Measurements from ENCODE around the gene ERBIN. TPM values are rescaled to one million over a fixed set of nuclear protein-coding genes. Genes with fewer than 3 reads are reported as not detected.
"Not testable (repeated sequence)": the region's sequence is repeated elsewhere in the genome, so short reads cannot be mapped to it uniquely, and the experiment has no call there.

Gene ERBIN
- polyA plus RNA-seq, 1 donor from 2014 or later: 28.4 TPM

DNA sequence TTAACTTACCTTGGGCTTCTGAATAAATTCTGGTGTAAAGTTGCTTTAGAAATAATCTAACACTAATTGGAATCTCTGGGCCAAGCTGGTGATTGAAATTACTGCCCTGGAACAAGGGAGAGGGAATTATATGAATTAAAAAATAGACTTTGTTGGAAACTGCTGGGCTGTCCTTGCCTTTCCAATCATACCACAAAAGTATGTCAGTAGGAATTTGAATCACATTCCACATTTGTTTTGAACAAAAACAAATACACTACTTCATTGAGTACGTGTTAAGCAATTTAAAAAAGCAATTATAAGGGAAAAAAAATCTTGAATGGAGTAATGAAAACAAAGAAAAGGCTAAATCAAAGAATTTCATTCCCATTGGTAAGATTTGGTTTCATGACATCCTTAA is 115.3 kb downstream of the ERBIN start:
- H3K4me2 ChIP-seq (ENCODE audit: low read length): no peak overlapping the region
- no peaks in the 10 kb centered on the region for H3K79me2 ChIP-seq (replicated peaks; ENCODE audit: insufficient read depth, low read length)
- no peak overlapping the region for H3K27ac ChIP-seq (ENCODE audit: low read length)

GRCh38 chr5:66057239-66057638 is 130.9 kb downstream of the ERBIN start:
- Histone ChIP-seq H3K9me2 (ENCODE audit: insufficient read depth, low read length) (no peaks in the 10 kb centered on the region), H3K36me3 (ENCODE audit: insufficient read depth, low read length) (no peaks in the 10 kb centered on the region), H3K27me3 (ENCODE audit: insufficient read depth, low read depth, low read length) (no peaks in the 10 kb centered on the region), H3K27ac (ENCODE audit: low read length) (no peak overlapping the region), H3K4me3 (ENCODE audit: low read length) (no peak overlapping the region), H3K9me3 (ENCODE audit: low read length) (no peaks in the 10 kb centered on the region), H4K20me1 (ENCODE audit: insufficient read depth) (no peaks in the 10 kb centered on the region), H3K9ac (ENCODE audit: low read length) (no peak overlapping the region), H2AFZ (ENCODE audit: low read depth, low read length) (no peak overlapping the region), H3F3A (ENCODE audit: insufficient read depth, low read length, poor library complexity, severe bottlenecking) (no peaks in the 10 kb centered on the region), H3K79me2 (replicated peaks; ENCODE audit: insufficient read depth, low read length) (no peaks in the 10 kb centered on the region), H3K4me2 (ENCODE audit: low read length) (no peak overlapping the region)
- TF ChIP-seq, protein P1, sequence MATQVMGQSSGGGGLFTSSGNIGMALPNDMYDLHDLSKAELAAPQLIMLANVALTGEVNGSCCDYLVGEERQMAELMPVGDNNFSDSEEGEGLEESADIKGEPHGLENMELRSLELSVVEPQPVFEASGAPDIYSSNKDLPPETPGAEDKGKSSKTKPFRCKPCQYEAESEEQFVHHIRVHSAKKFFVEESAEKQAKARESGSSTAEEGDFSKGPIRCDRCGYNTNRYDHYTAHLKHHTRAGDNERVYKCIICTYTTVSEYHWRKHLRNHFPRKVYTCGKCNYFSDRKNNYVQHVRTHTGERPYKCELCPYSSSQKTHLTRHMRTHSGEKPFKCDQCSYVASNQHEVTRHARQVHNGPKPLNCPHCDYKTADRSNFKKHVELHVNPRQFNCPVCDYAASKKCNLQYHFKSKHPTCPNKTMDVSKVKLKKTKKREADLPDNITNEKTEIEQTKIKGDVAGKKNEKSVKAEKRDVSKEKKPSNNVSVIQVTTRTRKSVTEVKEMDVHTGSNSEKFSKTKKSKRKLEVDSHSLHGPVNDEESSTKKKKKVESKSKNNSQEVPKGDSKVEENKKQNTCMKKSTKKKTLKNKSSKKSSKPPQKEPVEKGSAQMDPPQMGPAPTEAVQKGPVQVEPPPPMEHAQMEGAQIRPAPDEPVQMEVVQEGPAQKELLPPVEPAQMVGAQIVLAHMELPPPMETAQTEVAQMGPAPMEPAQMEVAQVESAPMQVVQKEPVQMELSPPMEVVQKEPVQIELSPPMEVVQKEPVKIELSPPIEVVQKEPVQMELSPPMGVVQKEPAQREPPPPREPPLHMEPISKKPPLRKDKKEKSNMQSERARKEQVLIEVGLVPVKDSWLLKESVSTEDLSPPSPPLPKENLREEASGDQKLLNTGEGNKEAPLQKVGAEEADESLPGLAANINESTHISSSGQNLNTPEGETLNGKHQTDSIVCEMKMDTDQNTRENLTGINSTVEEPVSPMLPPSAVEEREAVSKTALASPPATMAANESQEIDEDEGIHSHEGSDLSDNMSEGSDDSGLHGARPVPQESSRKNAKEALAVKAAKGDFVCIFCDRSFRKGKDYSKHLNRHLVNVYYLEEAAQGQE (IDR thresholded peaks at IDR 0.05; ENCODE audit: borderline replicate concordance): no peak
- TF ChIP-seq POLR2AphosphoS5 (IDR thresholded peaks at IDR 0.05) (no peak), RAD21 (conservative IDR thresholded peaks at IDR 0.05) (no peak), EZH2 (IDR thresholded peaks at IDR 0.05; ENCODE audit: borderline replicate concordance, insufficient read depth, low read length, poor library complexity, severe bottlenecking) (no peak), MXI1 (conservative IDR thresholded peaks at IDR 0.05; ENCODE audit: poor library complexity, severe bottlenecking) (no peak), TAF1 (IDR thresholded peaks at IDR 0.05; ENCODE audit: low read depth) (no peak), SMC3 (conservative IDR thresholded peaks at IDR 0.05; ENCODE audit: poor library complexity) (no peak), CTCF (IDR thresholded peaks at IDR 0.05; ENCODE audit: poor library complexity, severe bottlenecking) (no peak), EP300 (conservative IDR thresholded peaks at IDR 0.05; ENCODE audit: poor library complexity, severe bottlenecking) (no peak)

More for the DNA sequence above, 115.3 kb downstream of the ERBIN start:
- Histone ChIP-seq H3K9me2 (ENCODE audit: insufficient read depth, low read length) (no peaks in the 10 kb centered on the region), H3K9ac (ENCODE audit: low read length) (no peak overlapping the region), H3F3A (ENCODE audit: insufficient read depth, low read length, poor library complexity, severe bottlenecking) (no peaks in the 10 kb centered on the region), H4K20me1 (ENCODE audit: insufficient read depth) (no peaks in the 10 kb centered on the region), H3K9me3 (ENCODE audit: low read length) (no peaks in the 10 kb centered on the region), H3K36me3 (ENCODE audit: insufficient read depth, low read length) (no peaks in the 10 kb centered on the region), H3K4me3 (ENCODE audit: low read length) (no peak overlapping the region), H3K27me3 (ENCODE audit: insufficient read depth, low read depth, low read length) (no peaks in the 10 kb centered on the region), H2AFZ (ENCODE audit: low read depth, low read length) (no peak overlapping the region)
- TF ChIP-seq, protein P1 (IDR thresholded peaks at IDR 0.05; ENCODE audit: borderline replicate concordance): no peak
- TF ChIP-seq MXI1 (conservative IDR thresholded peaks at IDR 0.05; ENCODE audit: poor library complexity, severe bottlenecking) (no peak), TAF1 (IDR thresholded peaks at IDR 0.05; ENCODE audit: low read depth) (no peak), POLR2AphosphoS5 (IDR thresholded peaks at IDR 0.05) (no peak), EP300 (conservative IDR thresholded peaks at IDR 0.05; ENCODE audit: poor library complexity, severe bottlenecking) (no peak), SMC3 (conservative IDR thresholded peaks at IDR 0.05; ENCODE audit: poor library complexity) (no peak), RAD21 (conservative IDR thresholded peaks at IDR 0.05) (no peak), CTCF (IDR thresholded peaks at IDR 0.05; ENCODE audit: poor library complexity, severe bottlenecking) (no peak), EZH2 (IDR thresholded peaks at IDR 0.05; ENCODE audit: borderline replicate concordance, insufficient read depth, low read length, poor library complexity, severe bottlenecking) (no peak)

- not testable (repeated sequence) for H3K36me3 ChIP-seq (ENCODE audit: insufficient read depth, low read length); H3K79me2 ChIP-seq (replicated peaks; ENCODE audit: insufficient read depth, low read length); H2AFZ ChIP-seq (ENCODE audit: low read depth, low read length); H3F3A ChIP-seq (ENCODE audit: insufficient read depth, low read length, poor library complexity, severe bottlenecking); H3K9ac ChIP-seq (ENCODE audit: low read length); H4K20me1 ChIP-seq (ENCODE audit: insufficient read depth); H3K9me3 ChIP-seq (ENCODE audit: low read length); H3K4me2 ChIP-seq (ENCODE audit: low read length); H3K9me2 ChIP-seq (ENCODE audit: insufficient read depth, low read length); H3K27me3 ChIP-seq (ENCODE audit: insufficient read depth, low read depth, low read length); H3K4me3 ChIP-seq (ENCODE audit: low read length); H3K27ac ChIP-seq (ENCODE audit: low read length)
Measured at GRCh38 chr5:66061320-66061719, 134.9 kb downstream of the ERBIN start.
